WTC11 (cell line): Measurements from ENCODE around the gene SOX4.

ENCODE experiments used
- ATF3 ChIP-seq: sonication (generic); formaldehyde crosslinking; conservative IDR thresholded peaks from 2 replicates; pipeline ENCODE4 v1.8.1; 2022; ENCODE audit warnings: mild to moderate bottlenecking, missing genetic modification reagents
- CTCF ChIP-seq: fragments of 200-600 bp; IDR thresholded peaks from 2 replicates; pipeline ENCODE4 v1.8.0; 2022; ENCODE audit warnings: antibody characterized with exemption
- ETV6 ChIP-seq: sonication (generic); formaldehyde crosslinking; IDR thresholded peaks from 2 replicates; pipeline ENCODE4 v1.8.1; 2022; ENCODE audit warnings: mild to moderate bottlenecking, missing genetic modification reagents
- JUN ChIP-seq: sonication (generic); formaldehyde crosslinking; IDR thresholded peaks from 2 replicates; pipeline ENCODE4 v1.8.0; 2023; ENCODE audit warnings: mild to moderate bottlenecking, missing genetic modification reagents
- MAX ChIP-seq: sonication (generic); formaldehyde crosslinking; IDR thresholded peaks from 2 replicates; pipeline ENCODE4 v1.8.0; 2022; ENCODE audit warnings: mild to moderate bottlenecking, missing genetic modification reagents
- SMAD3 ChIP-seq: sonication (generic); formaldehyde crosslinking; IDR thresholded peaks from 2 replicates; pipeline ENCODE4 v1.8.0; 2022; ENCODE audit warnings: missing genetic modification reagents, mild to moderate bottlenecking, borderline replicate concordance
- ZNF423 ChIP-seq: fragments of 250-450 bp; sonication (Bioruptor Pico); IDR thresholded peaks from 2 replicates; pipeline ENCODE4 v2.1.2; 2022; ENCODE audit warnings: mild to moderate bottlenecking, moderate library complexity

- TF ChIP-seq SMAD3 (CRISPR knock-in tag) = no peak
- no peak for TF ChIP-seq CTCF
- TF ChIP-seq ETV6 (CRISPR knock-in tag) = no peak
- TF ChIP-seq MAX (CRISPR knock-in tag) = no peak
- TF ChIP-seq ATF3 (CRISPR knock-in tag) = no peak
- no peak for TF ChIP-seq ZNF423 (CRISPR knock-in tag)
- no peak for TF ChIP-seq JUN
Measured at GRCh38 chr6:21601932-21602390, 8.4 kb downstream of the SOX4 start.
